Mucosa of rectum (tissue), 2 donors: ENCODE measurements around the gene NIBAN1.
A peak's percentile ranks its signal among the peaks of the same experiment; 100 is the strongest.
"Not testable (repeated sequence)": the region's sequence is repeated elsewhere in the genome, so short reads cannot be mapped to it uniquely, and the experiment has no call there.

Source experiments
- H3K27ac ChIP-seq, 2 donors: one replicate each; pipeline ENCODE4 v1.7.0; 2013; ENCODE audit warnings: inconsistent platforms in 2 of 2, low read depth in 2 of 2, low read length in 2 of 2
- H3K27me3 ChIP-seq, 2 donors: one replicate each; pipeline ENCODE4 v1.7.0; 2013; ENCODE audit warnings: low read length in 2 of 2; ENCODE audit not compliant: control insufficient read depth in 2 of 2, insufficient read depth in 2 of 2
- H3K36me3 ChIP-seq, 2 donors: one replicate each; pipeline ENCODE4 v1.7.0; 2013; ENCODE audit warnings: low read length in 2 of 2; ENCODE audit not compliant: control insufficient read depth in 2 of 2, insufficient read depth in 2 of 2
- H3K4me1 ChIP-seq, 2 donors: one replicate each; pipeline ENCODE4 v1.7.0; 2013; ENCODE audit warnings: low read length in 2 of 2, mild to moderate bottlenecking in 1 of 2; ENCODE audit not compliant: control insufficient read depth in 2 of 2, insufficient read depth in 2 of 2
- H3K4me3 ChIP-seq, 2 donors: one replicate each; pipeline ENCODE4 v1.7.0; 2013; ENCODE audit warnings: low read length in 2 of 2
- H3K9ac ChIP-seq, 2 donors: one replicate each; pipeline ENCODE4 v1.7.0; 2013; ENCODE audit warnings: low read length in 2 of 2, low read depth in 1 of 2, mild to moderate bottlenecking in 1 of 2
- H3K9me3 ChIP-seq, 2 donors: one replicate each; pipeline ENCODE4 v1.7.0; 2013; ENCODE audit warnings: low read length in 2 of 2; ENCODE audit not compliant: control insufficient read depth in 2 of 2
- donor health status: healthy.
- donor health status: Normal muscosa, but diverticular disease.

NIBAN1 gene

GRCh38 chr1:184974056-184974836 lies at the start of gene NIBAN1:
Gene NIBAN1 (minus strand): TSS chr1:184974508. CDS start chr1:184974356, 152 bp downstream.
- Histone ChIP-seq H3K36me3 (no peaks in the 10 kb centered on the region), H3K9me3 (no peaks in the 10 kb centered on the region), H3K27ac (peak within 1 kb of the TSS; percentile 70 to 72), H3K4me1 (peaks cover 0 to 4% of the 10 kb centered on the region in 2 donors), H3K9ac (peak within 1 kb of the TSS; percentile 65 to 70), H3K4me3 (peak within 1 kb of the TSS; percentile 63 to 90), H3K27me3 (peaks cover 16 to 21% of the 10 kb centered on the region in 2 donors)

- H3K9me3 ChIP-seq = no peaks in the 10 kb centered on the region
- H3K27me3 ChIP-seq = no peaks in the 10 kb centered on the region
- no peaks in the 10 kb centered on the region for H3K36me3 ChIP-seq
- H3K4me3 ChIP-seq = no peak overlapping the region
- no peak overlapping the region for H3K9ac ChIP-seq
- no peaks in the 10 kb centered on the region for H3K4me1 ChIP-seq
- H3K27ac ChIP-seq = no peak overlapping the region
These were observed 43.7 kb upstream of the NIBAN1 start for GRCh38 chr1:185017966-185018365.

GRCh38 chr1:185017338-185017737 lies 43.0 kb upstream of the NIBAN1 start:
- Histone ChIP-seq H3K4me1 (no peaks in the 10 kb centered on the region), H3K4me3 (no peak overlapping the region), H3K36me3 (no peaks in the 10 kb centered on the region), H3K9me3 (no peaks in the 10 kb centered on the region), H3K27me3 (no peaks in the 10 kb centered on the region), H3K27ac (no peak overlapping the region), H3K9ac (no peak overlapping the region)

- no peak overlapping the region for H3K27ac ChIP-seq
- no peaks in the 10 kb centered on the region for H3K36me3 ChIP-seq
- H3K9me3 ChIP-seq = no peaks in the 10 kb centered on the region
- H3K4me1 ChIP-seq = no peaks in the 10 kb centered on the region
- no peak overlapping the region for H3K9ac ChIP-seq
- no peaks in the 10 kb centered on the region for H3K27me3 ChIP-seq
- no peak overlapping the region for H3K4me3 ChIP-seq
These were observed 42.6 kb upstream of the NIBAN1 start for GRCh38 chr1:185016880-185017279.

GRCh38 chr1:185015631-185016030 lies 41.3 kb upstream of the NIBAN1 start:
- Histone ChIP-seq H3K9ac (no peak overlapping the region), H3K27me3 (no peaks in the 10 kb centered on the region), H3K36me3 (no peaks in the 10 kb centered on the region), H3K4me3 (no peak overlapping the region), H3K9me3 (no peaks in the 10 kb centered on the region), H3K27ac (no peak overlapping the region), H3K4me1 (no peaks in the 10 kb centered on the region)

- Histone ChIP-seq H3K36me3 (no peaks in the 10 kb centered on the region), H3K4me1 (no peaks in the 10 kb centered on the region), H3K9ac (no peak overlapping the region), H3K27ac (no peak overlapping the region), H3K4me3 (no peak overlapping the region), H3K9me3 (no peaks in the 10 kb centered on the region), H3K27me3 (no peaks in the 10 kb centered on the region)
These were observed 40.6 kb upstream of the NIBAN1 start for GRCh38 chr1:185014941-185015340.

- H3K9me3 ChIP-seq = no peaks in the 10 kb centered on the region
- H3K4me1 ChIP-seq = no peaks in the 10 kb centered on the region
- H3K4me3 ChIP-seq = no peak overlapping the region
- H3K36me3 ChIP-seq = no peaks in the 10 kb centered on the region
- H3K27me3 ChIP-seq = no peaks in the 10 kb centered on the region
- H3K27ac ChIP-seq = no peak overlapping the region
- H3K9ac ChIP-seq = no peak overlapping the region
These were observed 36.1 kb upstream of the NIBAN1 start for GRCh38 chr1:185010361-185010760.

GRCh38 chr1:185008838-185009237 lies 34.5 kb upstream of the NIBAN1 start:
- no peak overlapping the region for H3K9ac ChIP-seq
- no peak overlapping the region for H3K4me3 ChIP-seq
- no peaks in the 10 kb centered on the region for H3K9me3 ChIP-seq
- no peak overlapping the region for H3K27ac ChIP-seq
- H3K27me3 ChIP-seq = no peaks in the 10 kb centered on the region
- H3K4me1 ChIP-seq = no peaks in the 10 kb centered on the region
- no peaks in the 10 kb centered on the region for H3K36me3 ChIP-seq

- not testable (repeated sequence) for H3K36me3 ChIP-seq, H3K27me3 ChIP-seq, H3K27ac ChIP-seq, H3K4me1 ChIP-seq, H3K4me3 ChIP-seq, H3K9me3 ChIP-seq, H3K9ac ChIP-seq
These were observed 27.1 kb upstream of the NIBAN1 start for GRCh38 chr1:185001312-185001880.

- H3K4me3 ChIP-seq, H3K9me3 ChIP-seq, H3K9ac ChIP-seq, H3K4me1 ChIP-seq, H3K27ac ChIP-seq, H3K27me3 ChIP-seq, H3K36me3 ChIP-seq: not testable (repeated sequence)
These were observed 25.7 kb upstream of the NIBAN1 start for GRCh38 chr1:184999974-185000373.
